ENCODE results near the gene ARID3A.
"Not testable (repeated sequence)": the region's sequence is repeated elsewhere in the genome, so short reads cannot be mapped to it uniquely, and the experiment has no call there.

- TF ChIP-seq CTCF (IDR thresholded peaks at IDR 0.05): not testable (repeated sequence)
- TF ChIP-seq, protein P1, sequence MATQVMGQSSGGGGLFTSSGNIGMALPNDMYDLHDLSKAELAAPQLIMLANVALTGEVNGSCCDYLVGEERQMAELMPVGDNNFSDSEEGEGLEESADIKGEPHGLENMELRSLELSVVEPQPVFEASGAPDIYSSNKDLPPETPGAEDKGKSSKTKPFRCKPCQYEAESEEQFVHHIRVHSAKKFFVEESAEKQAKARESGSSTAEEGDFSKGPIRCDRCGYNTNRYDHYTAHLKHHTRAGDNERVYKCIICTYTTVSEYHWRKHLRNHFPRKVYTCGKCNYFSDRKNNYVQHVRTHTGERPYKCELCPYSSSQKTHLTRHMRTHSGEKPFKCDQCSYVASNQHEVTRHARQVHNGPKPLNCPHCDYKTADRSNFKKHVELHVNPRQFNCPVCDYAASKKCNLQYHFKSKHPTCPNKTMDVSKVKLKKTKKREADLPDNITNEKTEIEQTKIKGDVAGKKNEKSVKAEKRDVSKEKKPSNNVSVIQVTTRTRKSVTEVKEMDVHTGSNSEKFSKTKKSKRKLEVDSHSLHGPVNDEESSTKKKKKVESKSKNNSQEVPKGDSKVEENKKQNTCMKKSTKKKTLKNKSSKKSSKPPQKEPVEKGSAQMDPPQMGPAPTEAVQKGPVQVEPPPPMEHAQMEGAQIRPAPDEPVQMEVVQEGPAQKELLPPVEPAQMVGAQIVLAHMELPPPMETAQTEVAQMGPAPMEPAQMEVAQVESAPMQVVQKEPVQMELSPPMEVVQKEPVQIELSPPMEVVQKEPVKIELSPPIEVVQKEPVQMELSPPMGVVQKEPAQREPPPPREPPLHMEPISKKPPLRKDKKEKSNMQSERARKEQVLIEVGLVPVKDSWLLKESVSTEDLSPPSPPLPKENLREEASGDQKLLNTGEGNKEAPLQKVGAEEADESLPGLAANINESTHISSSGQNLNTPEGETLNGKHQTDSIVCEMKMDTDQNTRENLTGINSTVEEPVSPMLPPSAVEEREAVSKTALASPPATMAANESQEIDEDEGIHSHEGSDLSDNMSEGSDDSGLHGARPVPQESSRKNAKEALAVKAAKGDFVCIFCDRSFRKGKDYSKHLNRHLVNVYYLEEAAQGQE (IDR thresholded peaks at IDR 0.05; ENCODE audit: insufficient read depth in 1 of 2, low read depth in 2 of 2, low read length in 1 of 2): not testable (repeated sequence)
Measured at GRCh38 chr19:878751-879561, 46.9 kb upstream of the ARID3A start.

All from Panc1 (cell line).